Dermis blood vessel endothelial cell (primary cell): ENCODE measurements around the gene GULP1. TPM values are rescaled to one million over a fixed set of nuclear protein-coding genes. Genes with fewer than 3 reads are reported as not detected.

Source experiments
- DNase-seq: peaks from one replicate; pipeline ENCODE4 v3.0.0; 2010
- total RNA-seq: library from RNA; depleted of rRNA; stranded (reverse); fragments of >200 nt; gene quantifications from 2 replicates; pipeline ENCODE4 v1.2.3, GENCODE V29; 2014

Gene GULP1
- total RNA-seq, 1 donor from 2014 or later: 15.7 TPM

- DNase-seq: no peak
Observed at GRCh38 chr2:188610050-188610444, 318.4 kb downstream of the GULP1 start.

- DNase-seq: no peak
Observed at GRCh38 chr2:188610827-188611226, 319.2 kb downstream of the GULP1 start.

GRCh38 chr2:188619146-188619545 is 327.5 kb downstream of the GULP1 start:
- no peak for DNase-seq

- no peak for DNase-seq
Observed at GRCh38 chr2:188620916-188621315, 329.2 kb downstream of the GULP1 start.

GRCh38 chr2:188622601-188623260 is 331.1 kb downstream of the GULP1 start:
- DNase-seq: no peak

GRCh38 chr2:188623995-188624643 is 332.4 kb downstream of the GULP1 start:
- DNase-seq: no peak

- no peak for DNase-seq
Observed at GRCh38 chr2:188627471-188627870, 335.8 kb downstream of the GULP1 start.

GRCh38 chr2:188628989-188629752 is 337.5 kb downstream of the GULP1 start:
- peak; percentile 4 for DNase-seq

- no peak for DNase-seq
Observed at GRCh38 chr2:188629753-188630527, 338.3 kb downstream of the GULP1 start.

GRCh38 chr2:188631037-188631809 is 339.5 kb downstream of the GULP1 start:
- no peak for DNase-seq

- no peak for DNase-seq
Observed at GRCh38 chr2:188634656-188635055, 343.0 kb downstream of the GULP1 start.
